GM12874 (cell line): ENCODE measurements around the gene LRRC38.

Source experiments
- TF ChIP-seq, protein P1 (sequence below): IDR thresholded peaks from 2 replicates; pipeline ENCODE4 v1.5.1; 2011; ENCODE audit warnings: low read depth, mild to moderate bottlenecking, control low read depth, low read length, moderate library complexity; ENCODE audit not compliant: insufficient read depth

LRRC38 gene

DNA sequence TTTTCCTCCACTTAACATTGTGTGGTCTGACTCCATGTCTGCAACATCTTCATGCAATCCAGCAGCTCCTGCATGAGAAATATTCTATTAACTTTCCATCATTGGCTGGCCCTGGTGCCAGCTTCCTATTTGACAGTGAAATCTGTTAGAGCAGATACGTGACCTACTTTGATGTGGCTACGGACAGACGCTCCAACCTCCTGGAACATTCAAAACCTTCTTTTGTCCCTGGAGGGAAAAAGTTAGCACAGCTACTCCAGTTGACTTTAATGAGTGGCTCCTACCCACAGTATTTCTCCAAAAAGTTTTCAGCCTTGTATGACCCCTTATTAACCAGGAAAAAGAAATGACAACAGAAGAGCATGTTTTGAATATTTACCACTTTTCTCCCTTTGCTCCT is 81.6 kb downstream of the LRRC38 start:
- TF ChIP-seq, protein P1, sequence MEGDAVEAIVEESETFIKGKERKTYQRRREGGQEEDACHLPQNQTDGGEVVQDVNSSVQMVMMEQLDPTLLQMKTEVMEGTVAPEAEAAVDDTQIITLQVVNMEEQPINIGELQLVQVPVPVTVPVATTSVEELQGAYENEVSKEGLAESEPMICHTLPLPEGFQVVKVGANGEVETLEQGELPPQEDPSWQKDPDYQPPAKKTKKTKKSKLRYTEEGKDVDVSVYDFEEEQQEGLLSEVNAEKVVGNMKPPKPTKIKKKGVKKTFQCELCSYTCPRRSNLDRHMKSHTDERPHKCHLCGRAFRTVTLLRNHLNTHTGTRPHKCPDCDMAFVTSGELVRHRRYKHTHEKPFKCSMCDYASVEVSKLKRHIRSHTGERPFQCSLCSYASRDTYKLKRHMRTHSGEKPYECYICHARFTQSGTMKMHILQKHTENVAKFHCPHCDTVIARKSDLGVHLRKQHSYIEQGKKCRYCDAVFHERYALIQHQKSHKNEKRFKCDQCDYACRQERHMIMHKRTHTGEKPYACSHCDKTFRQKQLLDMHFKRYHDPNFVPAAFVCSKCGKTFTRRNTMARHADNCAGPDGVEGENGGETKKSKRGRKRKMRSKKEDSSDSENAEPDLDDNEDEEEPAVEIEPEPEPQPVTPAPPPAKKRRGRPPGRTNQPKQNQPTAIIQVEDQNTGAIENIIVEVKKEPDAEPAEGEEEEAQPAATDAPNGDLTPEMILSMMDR: no peak

DNA sequence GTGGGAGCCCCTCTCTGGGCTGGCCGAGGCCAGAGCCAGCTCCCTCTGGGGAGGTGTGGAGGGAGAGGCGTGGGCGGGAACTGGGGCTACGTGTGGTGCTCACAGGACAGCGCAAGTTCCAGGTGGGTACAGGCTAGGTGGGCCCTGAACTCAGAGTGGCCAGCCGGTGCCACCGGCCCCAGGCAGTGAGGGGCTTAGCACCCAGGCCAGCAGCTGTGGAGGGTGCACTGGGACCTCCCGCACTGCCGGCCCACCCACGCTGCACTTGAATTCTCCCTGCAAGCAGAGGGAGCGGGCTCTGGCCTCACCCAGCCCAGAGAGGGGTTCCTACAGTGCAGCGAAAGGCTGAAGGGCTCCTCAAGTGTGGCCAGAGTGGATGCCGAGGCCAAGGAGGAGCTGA is 83.3 kb downstream of the LRRC38 start:
- TF ChIP-seq, protein P1: no peak
